ENCODE data around the gene CPS1.
A peak's percentile ranks its signal among the peaks of the same experiment; 100 is the strongest.

Gene CPS1

GRCh38 chr2:210617318-210617717 is 60.9 kb downstream of the CPS1 start:
- Histone ChIP-seq H3K27ac (ENCODE audit: low read length) (no peak overlapping the region), H3K9me3 (ENCODE audit: insufficient read depth, low read depth, low read length) (no peaks in the 10 kb centered on the region), H3K27me3 (ENCODE audit: insufficient read depth, low read length) (no peaks in the 10 kb centered on the region), H3K36me3 (ENCODE audit: insufficient read depth, low read depth, low read length) (no peaks in the 10 kb centered on the region), H3K9ac (ENCODE audit: low read depth, low read length) (no peak overlapping the region), H3K4me3 (ENCODE audit: low read length) (no peak overlapping the region), H3K4me1 (ENCODE audit: insufficient read depth, low read length) (peaks cover 13% of the 10 kb centered on the region)

- no peak overlapping the region for H3K9ac ChIP-seq (ENCODE audit: low read depth, low read length)
- H3K4me3 ChIP-seq (ENCODE audit: low read length) = no peak overlapping the region
- H3K9me3 ChIP-seq (ENCODE audit: insufficient read depth, low read depth, low read length) = no peaks in the 10 kb centered on the region
- no peak overlapping the region for H3K27ac ChIP-seq (ENCODE audit: low read length)
- no peaks in the 10 kb centered on the region for H3K36me3 ChIP-seq (ENCODE audit: insufficient read depth, low read depth, low read length)
- H3K4me1 ChIP-seq (ENCODE audit: insufficient read depth, low read length) = peaks cover 13% of the 10 kb centered on the region
- H3K27me3 ChIP-seq (ENCODE audit: insufficient read depth, low read length) = no peaks in the 10 kb centered on the region
Measured at GRCh38 chr2:210617732-210618330, 61.4 kb downstream of the CPS1 start.

GRCh38 chr2:210620456-210620855 is 64.1 kb downstream of the CPS1 start:
- Histone ChIP-seq H3K27me3 (ENCODE audit: insufficient read depth, low read length) (no peaks in the 10 kb centered on the region), H3K36me3 (ENCODE audit: insufficient read depth, low read depth, low read length) (no peaks in the 10 kb centered on the region), H3K27ac (ENCODE audit: low read length) (peak overlapping the region; percentile 80), H3K4me3 (ENCODE audit: low read length) (no peak overlapping the region), H3K4me1 (ENCODE audit: insufficient read depth, low read length) (peaks cover 13% of the 10 kb centered on the region), H3K9me3 (ENCODE audit: insufficient read depth, low read depth, low read length) (no peaks in the 10 kb centered on the region), H3K9ac (ENCODE audit: low read depth, low read length) (no peak overlapping the region)

- Histone ChIP-seq H3K27me3 (ENCODE audit: insufficient read depth, low read length) (no peaks in the 10 kb centered on the region), H3K4me3 (ENCODE audit: low read length) (no peak overlapping the region), H3K9ac (ENCODE audit: low read depth, low read length) (no peak overlapping the region), H3K27ac (ENCODE audit: low read length) (no peak overlapping the region), H3K9me3 (ENCODE audit: insufficient read depth, low read depth, low read length) (no peaks in the 10 kb centered on the region), H3K4me1 (ENCODE audit: insufficient read depth, low read length) (peaks cover 16% of the 10 kb centered on the region), H3K36me3 (ENCODE audit: insufficient read depth, low read depth, low read length) (no peaks in the 10 kb centered on the region)
Measured at GRCh38 chr2:210623506-210623905, 67.1 kb downstream of the CPS1 start.

GRCh38 chr2:210626849-210627248 is 70.5 kb downstream of the CPS1 start:
- H3K4me3 ChIP-seq (ENCODE audit: low read length) = no peak overlapping the region
- H3K9ac ChIP-seq (ENCODE audit: low read depth, low read length) = no peak overlapping the region
- no peak overlapping the region for H3K27ac ChIP-seq (ENCODE audit: low read length)
- no peaks in the 10 kb centered on the region for H3K27me3 ChIP-seq (ENCODE audit: insufficient read depth, low read length)
- peaks cover 4% of the 10 kb centered on the region for H3K4me1 ChIP-seq (ENCODE audit: insufficient read depth, low read length)
- H3K9me3 ChIP-seq (ENCODE audit: insufficient read depth, low read depth, low read length) = no peaks in the 10 kb centered on the region
- H3K36me3 ChIP-seq (ENCODE audit: insufficient read depth, low read depth, low read length) = no peaks in the 10 kb centered on the region

- Histone ChIP-seq H3K27ac (ENCODE audit: low read length) (no peak overlapping the region), H3K36me3 (ENCODE audit: insufficient read depth, low read depth, low read length) (no peaks in the 10 kb centered on the region), H3K9me3 (ENCODE audit: insufficient read depth, low read depth, low read length) (no peaks in the 10 kb centered on the region), H3K9ac (ENCODE audit: low read depth, low read length) (no peak overlapping the region), H3K4me3 (ENCODE audit: low read length) (no peak overlapping the region), H3K27me3 (ENCODE audit: insufficient read depth, low read length) (no peaks in the 10 kb centered on the region), H3K4me1 (ENCODE audit: insufficient read depth, low read length) (peaks cover 4% of the 10 kb centered on the region)
Measured at GRCh38 chr2:210630873-210631560, 74.6 kb downstream of the CPS1 start.

GRCh38 chr2:210633699-210634098 is 77.3 kb downstream of the CPS1 start:
- H3K9me3 ChIP-seq (ENCODE audit: insufficient read depth, low read depth, low read length) = no peaks in the 10 kb centered on the region
- H3K4me3 ChIP-seq (ENCODE audit: low read length) = no peak overlapping the region
- H3K36me3 ChIP-seq (ENCODE audit: insufficient read depth, low read depth, low read length) = no peaks in the 10 kb centered on the region
- H3K27me3 ChIP-seq (ENCODE audit: insufficient read depth, low read length) = no peaks in the 10 kb centered on the region
- no peak overlapping the region for H3K27ac ChIP-seq (ENCODE audit: low read length)
- no peak overlapping the region for H3K9ac ChIP-seq (ENCODE audit: low read depth, low read length)
- H3K4me1 ChIP-seq (ENCODE audit: insufficient read depth, low read length) = peaks cover 13% of the 10 kb centered on the region; the same call in 1 of the 2 replicates

- Histone ChIP-seq H3K36me3 (ENCODE audit: insufficient read depth, low read depth, low read length) (no peaks in the 10 kb centered on the region), H3K9ac (ENCODE audit: low read depth, low read length) (no peak overlapping the region), H3K27ac (ENCODE audit: low read length) (no peak overlapping the region), H3K4me1 (ENCODE audit: insufficient read depth, low read length) (peaks cover 13% of the 10 kb centered on the region; the same call in 1 of the 2 replicates), H3K9me3 (ENCODE audit: insufficient read depth, low read depth, low read length) (no peaks in the 10 kb centered on the region), H3K27me3 (ENCODE audit: insufficient read depth, low read length) (no peaks in the 10 kb centered on the region), H3K4me3 (ENCODE audit: low read length) (no peak overlapping the region)
Measured at GRCh38 chr2:210635257-210635656, 78.9 kb downstream of the CPS1 start.

GRCh38 chr2:210642333-210642732 is 85.9 kb downstream of the CPS1 start:
- H3K36me3 ChIP-seq (ENCODE audit: insufficient read depth, low read depth, low read length) = no peaks in the 10 kb centered on the region
- H3K4me1 ChIP-seq (ENCODE audit: insufficient read depth, low read length) = peaks cover 9% of the 10 kb centered on the region; the same call in 1 of the 2 replicates
- no peak overlapping the region for H3K9ac ChIP-seq (ENCODE audit: low read depth, low read length)
- H3K4me3 ChIP-seq (ENCODE audit: low read length) = no peak overlapping the region
- H3K27me3 ChIP-seq (ENCODE audit: insufficient read depth, low read length) = no peaks in the 10 kb centered on the region
- no peak overlapping the region for H3K27ac ChIP-seq (ENCODE audit: low read length)
- no peaks in the 10 kb centered on the region for H3K9me3 ChIP-seq (ENCODE audit: insufficient read depth, low read depth, low read length)

- H3K27me3 ChIP-seq (ENCODE audit: insufficient read depth, low read length) = no peaks in the 10 kb centered on the region
- H3K9ac ChIP-seq (ENCODE audit: low read depth, low read length) = no peak overlapping the region
- H3K36me3 ChIP-seq (ENCODE audit: insufficient read depth, low read depth, low read length) = no peaks in the 10 kb centered on the region
- no peak overlapping the region for H3K4me3 ChIP-seq (ENCODE audit: low read length)
- no peaks in the 10 kb centered on the region for H3K9me3 ChIP-seq (ENCODE audit: insufficient read depth, low read depth, low read length)
- H3K27ac ChIP-seq (ENCODE audit: low read length) = no peak overlapping the region
- no peaks in the 10 kb centered on the region for H3K4me1 ChIP-seq (ENCODE audit: insufficient read depth, low read length)
Measured at GRCh38 chr2:210647151-210647550, 90.8 kb downstream of the CPS1 start.

- Histone ChIP-seq H3K27me3 (ENCODE audit: insufficient read depth, low read length) (no peaks in the 10 kb centered on the region), H3K9me3 (ENCODE audit: insufficient read depth, low read depth, low read length) (no peaks in the 10 kb centered on the region), H3K4me1 (ENCODE audit: insufficient read depth, low read length) (no peaks in the 10 kb centered on the region), H3K27ac (ENCODE audit: low read length) (no peak overlapping the region), H3K4me3 (ENCODE audit: low read length) (no peak overlapping the region), H3K36me3 (ENCODE audit: insufficient read depth, low read depth, low read length) (no peaks in the 10 kb centered on the region), H3K9ac (ENCODE audit: low read depth, low read length) (no peak overlapping the region)
Measured at GRCh38 chr2:210654091-210654490, 97.7 kb downstream of the CPS1 start.

- no peaks in the 10 kb centered on the region for H3K27me3 ChIP-seq (ENCODE audit: insufficient read depth, low read length)
- H3K9ac ChIP-seq (ENCODE audit: low read depth, low read length) = no peak overlapping the region
- H3K4me1 ChIP-seq (ENCODE audit: insufficient read depth, low read length) = no peaks in the 10 kb centered on the region
- no peak overlapping the region for H3K4me3 ChIP-seq (ENCODE audit: low read length)
- H3K27ac ChIP-seq (ENCODE audit: low read length) = no peak overlapping the region
- H3K36me3 ChIP-seq (ENCODE audit: insufficient read depth, low read depth, low read length) = peaks cover 2% of the 10 kb centered on the region; the same call in 1 of the 2 replicates
- peaks cover 4% of the 10 kb centered on the region; the same call in 1 of the 2 replicates for H3K9me3 ChIP-seq (ENCODE audit: insufficient read depth, low read depth, low read length)
Measured at GRCh38 chr2:210655229-210655975, 99.0 kb downstream of the CPS1 start.
